Renal cortex interstitium (tissue), 15 donors: ENCODE measurements around the gene TRIOBP. TPM values are rescaled to one million over a fixed set of nuclear protein-coding genes. Genes with fewer than 3 reads are reported as not detected.
"Not testable (repeated sequence)": the region's sequence is repeated elsewhere in the genome, so short reads cannot be mapped to it uniquely, and the experiment has no call there.

Source experiments
- DNase-seq, 11 donors: peaks; one replicate each; pipeline ENCODE4 v3.0.0-alpha.2; 2013; ENCODE audit warnings: low read depth in 9 of 11, low spot score in 4 of 11; ENCODE audit errors: extremely low read depth in 1 of 11
- long read RNA-seq, 16 experiments: transcript quantifications; one replicate each; lab custom pipeline, GENCODE V29; 2026
- polyA plus RNA-seq, 3 donors: library from polyadenylated mRNA; unstranded; fragments of 120-200 nt; gene quantifications; one replicate each; pipeline ENCODE4 v1.2.1, GENCODE V29; 2013; ENCODE audit not compliant: insufficient read length in 3 of 3

TRIOBP gene, protein sequence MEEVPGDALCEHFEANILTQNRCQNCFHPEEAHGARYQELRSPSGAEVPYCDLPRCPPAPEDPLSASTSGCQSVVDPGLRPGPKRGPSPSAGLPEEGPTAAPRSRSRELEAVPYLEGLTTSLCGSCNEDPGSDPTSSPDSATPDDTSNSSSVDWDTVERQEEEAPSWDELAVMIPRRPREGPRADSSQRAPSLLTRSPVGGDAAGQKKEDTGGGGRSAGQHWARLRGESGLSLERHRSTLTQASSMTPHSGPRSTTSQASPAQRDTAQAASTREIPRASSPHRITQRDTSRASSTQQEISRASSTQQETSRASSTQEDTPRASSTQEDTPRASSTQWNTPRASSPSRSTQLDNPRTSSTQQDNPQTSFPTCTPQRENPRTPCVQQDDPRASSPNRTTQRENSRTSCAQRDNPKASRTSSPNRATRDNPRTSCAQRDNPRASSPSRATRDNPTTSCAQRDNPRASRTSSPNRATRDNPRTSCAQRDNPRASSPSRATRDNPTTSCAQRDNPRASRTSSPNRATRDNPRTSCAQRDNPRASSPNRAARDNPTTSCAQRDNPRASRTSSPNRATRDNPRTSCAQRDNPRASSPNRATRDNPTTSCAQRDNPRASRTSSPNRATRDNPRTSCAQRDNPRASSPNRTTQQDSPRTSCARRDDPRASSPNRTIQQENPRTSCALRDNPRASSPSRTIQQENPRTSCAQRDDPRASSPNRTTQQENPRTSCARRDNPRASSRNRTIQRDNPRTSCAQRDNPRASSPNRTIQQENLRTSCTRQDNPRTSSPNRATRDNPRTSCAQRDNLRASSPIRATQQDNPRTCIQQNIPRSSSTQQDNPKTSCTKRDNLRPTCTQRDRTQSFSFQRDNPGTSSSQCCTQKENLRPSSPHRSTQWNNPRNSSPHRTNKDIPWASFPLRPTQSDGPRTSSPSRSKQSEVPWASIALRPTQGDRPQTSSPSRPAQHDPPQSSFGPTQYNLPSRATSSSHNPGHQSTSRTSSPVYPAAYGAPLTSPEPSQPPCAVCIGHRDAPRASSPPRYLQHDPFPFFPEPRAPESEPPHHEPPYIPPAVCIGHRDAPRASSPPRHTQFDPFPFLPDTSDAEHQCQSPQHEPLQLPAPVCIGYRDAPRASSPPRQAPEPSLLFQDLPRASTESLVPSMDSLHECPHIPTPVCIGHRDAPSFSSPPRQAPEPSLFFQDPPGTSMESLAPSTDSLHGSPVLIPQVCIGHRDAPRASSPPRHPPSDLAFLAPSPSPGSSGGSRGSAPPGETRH (N-terminal part only)
- 10 to 100 TPM; 57.5 to 80.8 (median 78.7) TPM for polyA plus RNA-seq
- long read RNA-seq, donor 1, transcript TRIOBP-203 (14 exons, 2,324 nt) = major isoform, 6 of 18 reads
- long read RNA-seq, donor 1, partial matches to known transcripts = 11 of 18 reads
- long read RNA-seq, donor 1, other reads (novel, unspliced or antisense) = 0 of 18 reads
- long read RNA-seq, donor 2, transcript TRIOBP-203 (14 exons, 2,324 nt) = major isoform, 8 of 42 reads
- long read RNA-seq, donor 2, partial matches to known transcripts = 33 of 42 reads
- long read RNA-seq, donor 2, other reads (novel, unspliced or antisense) = 0 of 42 reads
- long read RNA-seq, donor 3, transcript TRIOBP-203 (14 exons, 2,324 nt) = major isoform, 17 of 50 reads
- long read RNA-seq, donor 3, partial matches to known transcripts = 24 of 50 reads
- long read RNA-seq, donor 3, other reads (novel, unspliced or antisense) = 7 of 50 reads
- long read RNA-seq, donor 4, transcript TRIOBP-203 (14 exons, 2,324 nt) = major isoform, 11 of 12 reads
- long read RNA-seq, donor 4, partial matches to known transcripts = 0 of 12 reads
- long read RNA-seq, donor 4, other reads (novel, unspliced or antisense) = 0 of 12 reads
- long read RNA-seq, donor 5, transcript TRIOBP-203 (14 exons, 2,324 nt) = major isoform, 41 of 68 reads
- long read RNA-seq, donor 5, partial matches to known transcripts = 25 of 68 reads
- long read RNA-seq, donor 5, other reads (novel, unspliced or antisense) = 0 of 68 reads
- long read RNA-seq, donor 6, transcript TRIOBP-203 (14 exons, 2,324 nt) = major isoform, 10 of 18 reads
- long read RNA-seq, donor 6, partial matches to known transcripts = 5 of 18 reads
- long read RNA-seq, donor 6, other reads (novel, unspliced or antisense) = 0 of 18 reads
- long read RNA-seq, donor 7, transcript TRIOBP-203 (14 exons, 2,324 nt) = major isoform, 11 of 12 reads
- long read RNA-seq, donor 7, partial matches to known transcripts = 0 of 12 reads
- long read RNA-seq, donor 7, other reads (novel, unspliced or antisense) = 0 of 12 reads
- long read RNA-seq, donor 8, transcript TRIOBP-203 (14 exons, 2,324 nt) = major isoform, 25 of 62 reads
- long read RNA-seq, donor 8, partial matches to known transcripts = 31 of 62 reads
- long read RNA-seq, donor 8, other reads (novel, unspliced or antisense) = 6 of 62 reads
- long read RNA-seq, donor 9, transcript TRIOBP-203 (14 exons, 2,324 nt) = major isoform, 13 of 13 reads
- long read RNA-seq, donor 9, partial matches to known transcripts = 0 of 13 reads
- long read RNA-seq, donor 9, other reads (novel, unspliced or antisense) = 0 of 13 reads
- long read RNA-seq, donor 10, transcript TRIOBP-203 (14 exons, 2,324 nt) = major isoform, 16 of 17 reads
- long read RNA-seq, donor 10, partial matches to known transcripts = 0 of 17 reads
- long read RNA-seq, donor 10, other reads (novel, unspliced or antisense) = 0 of 17 reads
- long read RNA-seq, donor 11, transcript TRIOBP-203 (14 exons, 2,324 nt) = major isoform, 9 of 9 reads
- long read RNA-seq, donor 11, partial matches to known transcripts = 0 of 9 reads
- long read RNA-seq, donor 11, other reads (novel, unspliced or antisense) = 0 of 9 reads
- long read RNA-seq, donor 12, transcript TRIOBP-203 (14 exons, 2,324 nt) = major isoform, 5 of 12 reads
- long read RNA-seq, donor 12, partial matches to known transcripts = 5 of 12 reads
- long read RNA-seq, donor 12, other reads (novel, unspliced or antisense) = 0 of 12 reads
- long read RNA-seq, donor 13, transcript TRIOBP-203 (14 exons, 2,324 nt) = major isoform, 30 of 94 reads
- long read RNA-seq, donor 13, partial matches to known transcripts = 52 of 94 reads
- long read RNA-seq, donor 13, other reads (novel, unspliced or antisense) = 11 of 94 reads
- long read RNA-seq, donor 14, transcript TRIOBP-203 (14 exons, 2,324 nt) = major isoform, 10 of 36 reads
- long read RNA-seq, donor 14, partial matches to known transcripts = 25 of 36 reads
- long read RNA-seq, donor 14, other reads (novel, unspliced or antisense) = 0 of 36 reads
- long read RNA-seq, donor 15, transcript TRIOBP-203 (14 exons, 2,324 nt) = major isoform, 5 of 5 reads
- long read RNA-seq, donor 15, partial matches to known transcripts = 0 of 5 reads
- long read RNA-seq, donor 15, other reads (novel, unspliced or antisense) = 0 of 5 reads
- long read RNA-seq, donor 16, transcript TRIOBP-203 (14 exons, 2,324 nt) = major isoform, 42 of 79 reads
- long read RNA-seq, donor 16, partial matches to known transcripts = 31 of 79 reads
- long read RNA-seq, donor 16, other reads (novel, unspliced or antisense) = 5 of 79 reads

DNA sequence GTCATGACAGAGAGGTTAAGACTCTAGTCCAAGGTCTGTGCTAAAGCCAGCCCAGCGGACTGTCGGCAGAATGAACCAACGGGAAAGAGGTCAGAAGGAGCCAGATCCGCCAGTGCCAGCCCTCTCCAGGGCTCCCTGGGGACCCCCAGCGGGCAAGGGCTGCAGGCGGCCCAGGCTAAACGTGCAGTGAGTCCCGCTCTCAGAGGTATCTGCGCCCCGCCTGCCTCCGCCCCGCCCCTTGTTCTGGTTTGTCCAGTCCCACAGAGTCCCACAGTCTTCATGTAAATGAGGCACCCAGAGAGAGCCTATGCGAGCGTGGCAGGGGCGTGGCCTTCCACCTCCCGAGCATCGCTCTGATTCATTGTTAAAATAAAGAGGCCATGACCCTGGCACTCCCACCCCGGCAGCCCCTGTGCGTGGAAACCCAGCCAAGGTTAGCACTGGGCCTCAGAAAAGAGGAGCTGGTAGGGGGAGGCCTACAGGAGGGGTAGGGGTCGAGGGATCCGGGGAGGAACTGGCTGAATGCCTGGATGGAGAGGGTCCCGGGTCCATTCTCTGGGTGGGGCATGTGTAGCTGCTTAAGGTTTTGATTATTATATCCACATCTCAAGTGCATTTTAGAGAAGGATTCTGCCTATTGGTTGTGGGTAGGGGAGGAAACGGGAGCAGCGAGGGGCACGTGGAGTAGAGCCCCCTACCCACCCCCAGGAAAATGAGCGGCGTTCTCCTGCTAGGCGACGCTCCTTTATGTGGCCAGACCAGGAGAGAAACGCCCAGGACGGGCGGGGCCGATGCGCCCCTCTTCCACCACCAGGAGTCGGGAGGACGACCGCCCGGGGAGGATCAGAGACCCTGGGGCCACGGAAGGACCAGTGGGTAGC is at the start of gene TRIOBP:
TSS of gene TRIOBP (plus strand) at position 392 of the 881 bp plus-strand sequence. CDS start 4,318 bp downstream, outside the sequence.
- DNase-seq = peak in 10 of 11 donors; percentile 78 to 94 (median 88)

DNA sequence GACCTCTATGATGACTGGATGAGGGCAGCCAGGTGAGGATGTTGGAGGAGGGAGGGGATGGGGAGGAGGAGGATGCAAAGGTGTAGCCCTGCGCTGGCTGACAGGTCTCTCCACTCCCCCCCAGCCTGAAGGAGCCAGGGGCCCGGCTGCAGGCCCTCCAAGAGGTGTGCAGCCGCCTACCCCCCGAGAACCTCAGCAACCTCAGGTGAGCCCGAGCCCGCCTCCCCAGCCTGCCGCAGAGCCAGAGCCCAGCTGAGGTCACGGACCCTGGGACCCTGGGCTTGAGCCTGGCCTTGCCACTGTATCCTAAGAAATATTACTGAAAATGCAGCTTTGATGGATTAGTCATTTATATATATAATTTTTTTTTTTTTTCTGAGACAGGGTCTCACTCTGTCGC is 49.5 kb upstream of the TRIOBP start:
- DNase-seq = no peak

DNA sequence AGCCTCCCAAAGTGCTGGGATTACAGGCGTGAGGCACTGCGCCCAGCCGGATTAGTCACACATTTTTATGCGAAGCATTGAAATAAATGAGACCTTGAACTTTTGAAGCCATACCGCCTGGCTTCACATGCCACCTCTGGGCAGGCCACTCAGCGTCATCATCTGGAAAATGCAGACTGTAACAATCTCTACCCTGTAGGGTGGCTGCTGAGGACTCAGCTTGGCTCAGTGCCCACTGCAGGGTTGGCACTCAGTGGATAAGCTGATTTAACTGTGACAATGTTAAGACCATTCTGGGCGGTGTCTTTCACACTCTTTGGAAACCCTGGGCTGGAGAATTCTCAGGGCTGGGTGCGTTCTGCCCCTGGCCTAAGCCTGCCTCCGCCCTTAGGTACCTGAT is 48.9 kb upstream of the TRIOBP start:
- DNase-seq = no peak

DNA sequence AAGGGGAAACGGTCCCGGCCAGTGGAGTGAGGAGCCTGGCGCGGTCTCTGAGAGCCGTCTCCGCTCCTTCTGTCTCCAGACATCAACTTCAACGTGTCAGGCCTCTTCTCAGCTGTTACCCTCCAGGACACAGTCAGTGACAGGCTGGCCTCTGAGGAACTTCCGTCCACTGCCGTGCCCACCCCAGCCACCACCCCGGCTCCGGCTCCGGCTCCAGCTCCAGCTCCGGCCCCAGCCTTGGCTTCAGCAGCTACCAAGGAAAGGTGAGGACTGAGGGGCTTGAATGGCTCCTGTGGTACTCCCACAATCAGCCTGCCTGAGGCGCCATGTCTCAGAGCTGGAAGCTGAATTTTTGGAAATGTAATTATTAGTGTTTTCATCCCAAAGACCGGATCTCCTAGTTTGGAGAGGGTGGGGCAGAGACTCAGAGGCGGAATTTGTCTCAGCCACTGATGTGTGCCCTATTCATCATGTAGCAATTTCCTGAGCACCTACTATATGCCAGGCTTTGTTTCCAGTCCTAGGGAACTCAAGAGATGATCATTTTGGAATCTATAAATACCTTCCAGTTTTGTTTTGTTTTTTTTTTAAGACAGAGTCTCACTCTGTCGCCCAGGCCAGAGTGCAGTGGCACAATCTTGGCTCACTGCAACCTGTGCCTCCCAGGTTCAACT is 46.2 kb upstream of the TRIOBP start:
- DNase-seq = no peak

DNA sequence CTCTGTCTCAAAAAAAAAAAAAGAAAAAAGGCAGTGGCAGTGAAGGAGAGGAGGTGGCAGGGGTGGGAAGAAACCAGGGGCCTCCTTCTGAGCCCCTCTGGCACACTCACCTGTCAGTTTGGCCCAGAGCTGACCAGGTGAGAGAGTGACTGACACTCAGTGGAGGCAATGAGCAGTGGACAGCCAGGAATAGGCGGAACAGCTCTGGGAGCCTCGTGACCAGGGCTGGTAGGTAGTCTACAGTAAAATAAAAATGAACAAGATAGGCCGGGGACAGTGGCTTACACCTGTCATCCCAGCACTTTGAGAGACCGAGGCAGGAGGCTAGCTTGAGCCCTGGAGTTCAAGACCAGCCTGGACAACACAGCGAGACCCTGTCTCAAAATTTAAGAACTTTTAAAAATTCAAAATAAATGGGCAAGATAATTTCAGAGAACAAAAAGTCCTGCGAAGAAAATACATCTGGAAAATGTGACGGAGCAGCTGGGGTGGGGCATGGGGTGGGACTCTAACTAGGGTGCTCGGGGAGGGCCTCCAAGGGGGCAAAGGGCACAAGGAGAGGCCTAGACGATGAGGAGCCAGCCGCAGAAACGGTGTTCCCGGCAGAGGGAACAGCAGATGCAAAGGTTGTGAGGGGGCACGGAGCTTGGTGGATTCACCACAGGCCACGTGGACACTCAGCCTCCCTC is 42.1 kb upstream of the TRIOBP start:
- DNase-seq = no peak

DNA sequence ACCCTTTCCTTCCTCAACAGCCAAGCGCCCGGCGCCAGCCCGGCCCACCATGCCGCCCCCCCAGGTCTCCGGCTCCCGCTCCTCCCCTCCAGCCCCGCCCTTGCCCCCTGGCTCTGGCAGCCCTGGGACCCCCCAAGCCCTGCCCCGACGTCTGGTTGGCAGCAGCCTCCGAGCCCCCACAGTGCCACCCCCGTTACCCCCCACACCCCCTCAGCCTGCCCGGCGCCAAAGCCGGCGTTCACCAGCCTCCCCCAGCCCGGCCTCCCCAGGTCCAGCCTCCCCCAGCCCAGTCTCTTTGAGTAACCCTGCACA is 41.6 kb upstream of the TRIOBP start:
- no peak for DNase-seq

DNA sequence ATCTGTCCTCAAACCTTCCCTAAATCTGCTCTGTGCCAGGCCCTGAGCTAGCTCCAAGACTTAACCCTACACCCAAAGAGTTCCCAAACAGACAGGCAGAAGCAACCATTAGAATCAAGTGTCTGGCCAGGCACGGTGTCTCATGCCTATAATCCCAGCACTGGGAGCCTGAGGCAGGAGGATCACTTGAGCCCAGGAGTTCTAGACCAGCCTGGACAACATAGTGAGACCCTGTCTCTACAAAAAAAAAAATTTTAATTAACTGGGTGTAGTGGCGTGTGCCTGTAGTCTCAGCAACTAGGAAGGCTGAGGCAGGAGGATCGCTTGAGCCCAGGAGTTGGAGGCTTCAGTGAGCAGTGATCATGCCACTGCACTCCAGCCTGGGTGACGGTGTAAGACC is 40.3 kb upstream of the TRIOBP start:
- not testable (repeated sequence) for DNase-seq

DNA sequence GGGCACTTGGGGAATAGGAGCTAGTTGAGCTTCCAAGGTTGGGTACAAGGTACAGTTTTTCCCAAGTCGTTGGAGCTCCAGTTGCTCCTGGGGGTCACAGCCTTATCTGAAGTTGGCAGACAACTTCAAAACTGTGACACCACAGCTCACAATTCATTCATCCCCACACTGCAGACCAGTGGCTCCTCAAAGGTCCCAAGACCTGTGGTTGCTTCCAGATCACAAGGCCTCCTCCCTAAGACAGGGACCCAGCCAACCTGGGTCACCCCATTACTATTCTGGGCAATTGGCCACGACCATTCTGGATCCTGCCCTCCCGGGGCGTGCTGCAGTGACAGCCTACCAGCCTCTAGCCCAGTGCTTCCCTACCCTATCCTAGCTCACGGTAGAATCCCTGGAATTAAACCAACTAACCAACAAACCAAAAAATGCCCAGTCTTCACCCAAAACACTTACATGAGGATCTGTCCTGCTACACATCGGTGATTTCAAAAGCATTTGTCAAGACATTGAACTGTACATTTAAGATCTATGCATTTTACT is 39.2 kb upstream of the TRIOBP start:
- no peak for DNase-seq

DNA sequence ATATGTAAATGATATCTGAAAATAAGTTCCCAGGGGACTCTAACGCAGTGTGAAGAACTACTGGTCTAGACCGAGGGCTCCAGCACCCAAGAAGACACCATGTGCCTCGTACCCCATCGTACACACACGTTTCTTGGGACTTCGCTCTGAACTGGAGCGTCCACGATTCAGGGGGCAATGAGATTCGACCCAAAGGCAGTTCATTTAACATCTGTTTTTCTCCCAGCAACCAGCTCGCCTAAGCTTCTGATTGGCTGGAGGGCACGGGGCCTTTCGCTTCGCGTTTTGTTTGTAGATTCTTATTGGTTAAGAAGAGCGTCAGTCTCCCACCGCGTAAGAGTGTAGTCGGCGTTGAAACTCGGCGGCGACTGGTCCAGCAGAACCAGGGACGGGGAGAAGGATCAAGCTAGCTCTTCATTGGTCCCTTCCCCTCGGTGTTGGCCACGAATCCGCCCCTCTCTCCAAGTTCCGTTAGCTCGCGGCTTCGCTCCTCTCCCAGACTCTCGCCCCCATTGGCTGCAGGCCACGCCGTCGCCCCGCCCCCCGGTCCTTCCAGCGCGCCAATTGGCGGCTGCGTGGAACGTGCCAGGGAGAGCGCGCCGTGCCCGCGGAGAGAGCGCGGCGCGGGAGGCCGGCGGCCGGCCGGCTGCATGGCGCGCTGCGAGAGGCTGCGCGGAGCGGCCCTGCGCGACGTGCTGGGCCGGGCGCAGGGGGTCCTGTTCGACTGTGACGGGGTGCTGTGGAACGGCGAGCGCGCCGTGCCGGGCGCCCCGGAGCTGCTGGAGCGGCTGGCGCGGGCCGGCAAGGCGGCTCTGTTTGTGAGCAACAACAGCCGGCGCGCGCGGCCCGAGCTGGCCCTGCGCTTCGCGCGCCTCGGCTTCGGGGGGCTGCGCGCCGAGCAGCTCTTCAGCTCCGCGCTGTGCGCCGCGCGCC is 38.4 kb upstream of the TRIOBP start, which contains the start of gene PDXP:
TSS of gene PDXP (plus strand) at position 591 of the 933 bp plus-strand sequence. CDS start at position 651, 60 bp downstream.
- DNase-seq = peak; percentile 97 to 100 (median 99)

DNA sequence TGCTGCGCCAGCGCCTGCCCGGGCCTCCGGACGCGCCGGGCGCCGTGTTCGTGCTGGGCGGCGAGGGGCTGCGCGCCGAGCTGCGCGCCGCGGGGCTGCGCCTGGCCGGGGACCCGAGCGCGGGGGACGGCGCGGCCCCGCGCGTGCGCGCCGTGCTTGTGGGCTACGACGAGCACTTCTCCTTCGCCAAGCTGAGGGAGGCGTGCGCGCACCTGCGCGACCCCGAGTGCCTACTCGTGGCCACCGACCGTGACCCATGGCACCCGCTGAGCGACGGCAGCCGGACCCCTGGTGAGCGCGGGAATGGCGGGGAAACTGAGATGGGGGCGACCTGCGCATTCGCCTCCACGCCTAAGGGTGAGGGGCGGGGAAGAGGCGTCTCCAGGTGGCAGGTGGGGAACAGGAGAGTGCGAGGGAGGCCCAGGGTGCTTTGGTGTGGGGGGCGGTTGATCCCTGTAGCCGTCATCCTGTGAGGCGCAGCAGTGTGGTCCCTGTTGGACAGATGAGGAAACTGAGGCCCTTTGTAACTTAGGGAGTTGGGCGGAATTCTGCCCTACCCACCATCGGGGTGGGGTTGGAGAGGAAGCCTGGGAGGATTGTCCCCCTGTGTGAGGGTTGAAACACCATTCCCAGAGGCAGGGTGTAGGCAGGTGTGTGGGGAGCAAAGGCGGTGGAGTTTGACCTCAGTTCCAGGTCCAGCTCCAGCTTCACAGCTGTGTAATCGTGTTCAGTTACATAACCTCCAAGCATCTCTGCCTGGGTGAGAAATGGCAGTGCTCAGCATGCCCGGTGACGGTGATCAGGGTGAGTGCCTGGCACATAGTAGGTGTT is 37.6 kb upstream of the TRIOBP start:
- DNase-seq = no peak
